Measurements from ENCODE around the gene TNFAIP8L1. TPM values are rescaled to one million over a fixed set of nuclear protein-coding genes. Genes with fewer than 3 reads are reported as not detected.

Gene TNFAIP8L1
- total and polyA plus RNA-seq, 2 of the 8 experiments (the other 6 are each of a cell fraction or from before 2014, with no cell fraction given) = 3.2 to 6.1 TPM

DNA sequence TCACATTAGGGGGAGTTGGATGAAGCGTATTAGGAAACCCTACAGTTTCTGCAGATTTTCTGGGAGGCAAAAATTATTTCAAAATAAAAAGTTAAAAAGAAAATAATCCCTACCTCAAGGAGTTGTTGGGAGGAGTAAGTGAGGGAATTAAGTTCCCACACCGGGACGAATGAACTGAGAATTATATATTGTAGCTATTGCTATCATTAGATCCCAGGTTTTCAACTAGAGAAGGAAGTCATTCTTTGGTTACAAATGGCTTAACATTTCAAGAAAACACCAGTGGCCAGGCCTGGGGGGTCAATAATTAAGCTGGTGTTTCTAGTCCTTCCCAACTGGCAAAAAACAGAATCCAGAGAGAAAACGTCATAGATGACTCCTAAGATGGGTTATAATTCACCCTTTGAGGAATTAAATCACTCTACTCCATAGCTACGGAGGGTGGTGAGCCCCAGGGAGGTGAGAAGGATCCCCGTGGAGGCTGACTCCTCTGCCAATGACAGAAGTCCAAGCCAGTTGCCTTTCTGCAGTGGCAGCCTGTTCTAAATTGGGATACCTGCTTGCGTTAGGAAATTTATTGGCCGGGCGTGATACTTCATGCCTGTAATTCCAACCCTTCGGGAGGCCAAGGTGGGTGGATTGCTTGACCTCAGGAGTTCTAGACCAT is 32.0 kb downstream of the TNFAIP8L1 start:
- Histone ChIP-seq H3K27ac (ENCODE audit: low read depth, low read length) (no peak overlapping the region), H3K14ac (ENCODE audit: insufficient read length) (no peak overlapping the region), H3K4me2 (ENCODE audit: insufficient read depth in 1 of 2, low read depth in 2 of 2, low read length in 2 of 2) (no peak overlapping the region; a peak in 1 of 4 replicates), H3K27me3 (replicated peaks in 1 of 4; ENCODE audit: control insufficient read depth in 3 of 4, extremely low read depth in 1 of 4, insufficient read depth in 3 of 4, low read length in 3 of 4) (no peaks in the 10 kb centered on the region; a peak in 1 of 7 replicates), H3K56ac (replicated peaks; ENCODE audit: insufficient read length, low read depth, low read length) (no peak overlapping the region), H3K9me3 (ENCODE audit: insufficient read depth in 2 of 2, low read depth in 1 of 2, low read length in 1 of 2) (no peaks in the 10 kb centered on the region), H4K91ac (replicated peaks; ENCODE audit: insufficient read length, low read length) (no peak overlapping the region), H3K79me2 (ENCODE audit: control insufficient read depth in 1 of 2, insufficient read depth in 2 of 2, low read length in 2 of 2) (no peaks in the 10 kb centered on the region; a peak in 1 of 4 replicates), H2AFZ (ENCODE audit: low read length) (no peak overlapping the region), H2BK5ac (ENCODE audit: low read depth, low read length) (no peak overlapping the region), H3K4ac (replicated peaks; ENCODE audit: insufficient read length, low read depth, low read length) (no peak overlapping the region), H3K18ac (ENCODE audit: extremely low read depth, low read length) (no peak overlapping the region), H4K5ac (ENCODE audit: insufficient read length, low read depth, low read length) (no peak overlapping the region), H2BK12ac (ENCODE audit: low read depth, low read length) (no peak overlapping the region), H3K4me3 (ENCODE audit: extremely low read depth in 1 of 4, insufficient read depth in 2 of 4, low read depth in 3 of 4, low read length in 4 of 4) (no peak overlapping the region), H3K4me1 (replicated peaks in 1 of 4; ENCODE audit: control insufficient read depth in 3 of 4, insufficient read depth in 4 of 4, low read length in 3 of 4) (peaks cover 0 to 2% (median 0%) of the 10 kb centered on the region in 4 experiments; a peak in 3 of 7 replicates), H4K20me1 (replicated peaks in 1 of 2; ENCODE audit: control insufficient read depth in 1 of 2, insufficient read depth in 2 of 2, low read length in 2 of 2) (peaks cover 0 to 1% of the 10 kb centered on the region in 2 experiments), H3K23ac (ENCODE audit: insufficient read length) (no peak overlapping the region), H2BK20ac (ENCODE audit: low read length) (no peak overlapping the region), H3K79me1 (ENCODE audit: low read depth, low read length) (no peaks in the 10 kb centered on the region), H3K9ac (replicated peaks in 1 of 4; ENCODE audit: extremely low read depth in 1 of 4, low read depth in 3 of 4, low read length in 3 of 4) (no peak overlapping the region), H2BK120ac (replicated peaks; ENCODE audit: low read depth, low read length) (no peak overlapping the region), H3K36me3 (ENCODE audit: control insufficient read depth in 2 of 4, insufficient read depth in 4 of 4, low read length in 3 of 4) (peaks cover 2 to 9% (median 3%) of the 10 kb centered on the region in 4 experiments; a peak in 4 of 8 replicates), H3K23me2 (ENCODE audit: low read depth, low read length) (0 out of 2 replicates have a peak, but pooled peaks cover 2% of the 10 kb centered on the region), H2BK15ac (ENCODE audit: low read length) (no peak overlapping the region), H2AK5ac (ENCODE audit: low read depth, low read length) (no peak overlapping the region), H4K8ac (ENCODE audit: extremely low read depth, insufficient read depth, low read length) (no peak overlapping the region)
- TF ChIP-seq CREB1 (IDR thresholded peaks at IDR 0.05) = no peak
- no peak for TF ChIP-seq MAFK (IDR thresholded peaks at IDR 0.05; ENCODE audit: low read depth, low read length)
- no peak for TF ChIP-seq RAD21 (IDR thresholded peaks at IDR 0.05 in 1 of 2, conservative IDR thresholded peaks at IDR 0.05 in 1 of 2; ENCODE audit: low read depth in 2 of 2, low read length in 2 of 2)
- TF ChIP-seq GTF2F1 (IDR thresholded peaks at IDR 0.05; ENCODE audit: borderline replicate concordance, low read depth, low read length) = no peak
- TF ChIP-seq SRF (IDR thresholded peaks at IDR 0.05; ENCODE audit: low read depth, low read length) = no peak
- no peak for TF ChIP-seq SAP30 (IDR thresholded peaks at IDR 0.05; ENCODE audit: insufficient read depth, insufficient replicate concordance, low read length)
- no peak for TF ChIP-seq ASH2L (IDR thresholded peaks at IDR 0.05; ENCODE audit: low read length)
- no peak for TF ChIP-seq RBBP5 (IDR thresholded peaks at IDR 0.05; ENCODE audit: borderline replicate concordance, low read depth, low read length)
- no peak for TF ChIP-seq JUN (IDR thresholded peaks at IDR 0.05; ENCODE audit: low read depth, low read length)
- no peak for TF ChIP-seq FOSL1 (IDR thresholded peaks at IDR 0.05; ENCODE audit: insufficient read depth, low read depth, low read length)
- TF ChIP-seq CEBPB (IDR thresholded peaks at IDR 0.05; ENCODE audit: low read depth, low read length) = no peak
- TF ChIP-seq KDM1A (IDR thresholded peaks at IDR 0.05; ENCODE audit: borderline replicate concordance, low read length) = no peak
- no peak for TF ChIP-seq SUZ12 (IDR thresholded peaks at IDR 0.05; ENCODE audit: low read length)
- FAIRE-seq = no peak
- WGBS, 2 experiments (ENCODE audit: extremely low coverage in 1 of 2, insufficient coverage in 1 of 2, insufficient read length in 1 of 2, insufficient replicate concordance in 2 of 2, low coverage in 1 of 2, low lambda C conversion rate in 2 of 2, missing lambda C conversion rate in 1 of 2) = 94% methylated on average over 10 of the region's 10 CpGs; no CpG with 5 or more reads in 1 of the 2 experiments
- ChIA-PET CTCF (ENCODE audit: partially characterized antibody) (interaction anchor here (0.6 to 1.3 kb wide), 7 partner anchors 9 to 909 kb away, joined by 3 to 5 read pairs (median 3); partner anchors contain the start of gene MRPL54), POLR2A (ENCODE audit: partially characterized antibody) (interaction anchor here (0.9 to 1.4 kb wide), 2 partner anchors 9 to 21 kb away, joined by 3 read pairs; no protein-coding TSS in a partner anchor)
- DNase-seq (ENCODE audit: low read depth in 1 of 2, low spot score in 2 of 2) = no peak
